ENCODE results near the gene SFXN4. TPM values are rescaled to one million over a fixed set of nuclear protein-coding genes. Genes with fewer than 3 reads are reported as not detected.

SFXN4 gene, protein sequence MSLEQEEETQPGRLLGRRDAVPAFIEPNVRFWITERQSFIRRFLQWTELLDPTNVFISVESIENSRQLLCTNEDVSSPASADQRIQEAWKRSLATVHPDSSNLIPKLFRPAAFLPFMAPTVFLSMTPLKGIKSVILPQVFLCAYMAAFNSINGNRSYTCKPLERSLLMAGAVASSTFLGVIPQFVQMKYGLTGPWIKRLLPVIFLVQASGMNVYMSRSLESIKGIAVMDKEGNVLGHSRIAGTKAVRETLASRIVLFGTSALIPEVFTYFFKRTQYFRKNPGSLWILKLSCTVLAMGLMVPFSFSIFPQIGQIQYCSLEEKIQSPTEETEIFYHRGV
- 10 to 100 TPM; 11.8 to 54.9 (median 18.5) TPM for total RNA-seq
- 10 to 100 TPM; 18.9 to 25.8 TPM for polyA plus RNA-seq
- long read RNA-seq, donor 1, transcript SFXN4-201 (14 exons, 1,363 nt), result major isoform, 54 of 100 reads
- long read RNA-seq, donor 1, partial matches to known transcripts, result 2 of 100 reads
- long read RNA-seq, donor 1, other reads (novel, unspliced or antisense), result 44 of 100 reads
- long read RNA-seq, donor 2, transcript SFXN4-201 (14 exons, 1,363 nt), result major isoform, 10 of 22 reads
- long read RNA-seq, donor 2, partial matches to known transcripts, result 12 of 22 reads
- long read RNA-seq, donor 2, other reads (novel, unspliced or antisense), result 0 of 22 reads
- long read RNA-seq, donor 3, transcript SFXN4-201 (14 exons, 1,363 nt), result major isoform, 13 of 19 reads
- long read RNA-seq, donor 3, partial matches to known transcripts, result 2 of 19 reads
- long read RNA-seq, donor 3, other reads (novel, unspliced or antisense), result 4 of 19 reads

DNA sequence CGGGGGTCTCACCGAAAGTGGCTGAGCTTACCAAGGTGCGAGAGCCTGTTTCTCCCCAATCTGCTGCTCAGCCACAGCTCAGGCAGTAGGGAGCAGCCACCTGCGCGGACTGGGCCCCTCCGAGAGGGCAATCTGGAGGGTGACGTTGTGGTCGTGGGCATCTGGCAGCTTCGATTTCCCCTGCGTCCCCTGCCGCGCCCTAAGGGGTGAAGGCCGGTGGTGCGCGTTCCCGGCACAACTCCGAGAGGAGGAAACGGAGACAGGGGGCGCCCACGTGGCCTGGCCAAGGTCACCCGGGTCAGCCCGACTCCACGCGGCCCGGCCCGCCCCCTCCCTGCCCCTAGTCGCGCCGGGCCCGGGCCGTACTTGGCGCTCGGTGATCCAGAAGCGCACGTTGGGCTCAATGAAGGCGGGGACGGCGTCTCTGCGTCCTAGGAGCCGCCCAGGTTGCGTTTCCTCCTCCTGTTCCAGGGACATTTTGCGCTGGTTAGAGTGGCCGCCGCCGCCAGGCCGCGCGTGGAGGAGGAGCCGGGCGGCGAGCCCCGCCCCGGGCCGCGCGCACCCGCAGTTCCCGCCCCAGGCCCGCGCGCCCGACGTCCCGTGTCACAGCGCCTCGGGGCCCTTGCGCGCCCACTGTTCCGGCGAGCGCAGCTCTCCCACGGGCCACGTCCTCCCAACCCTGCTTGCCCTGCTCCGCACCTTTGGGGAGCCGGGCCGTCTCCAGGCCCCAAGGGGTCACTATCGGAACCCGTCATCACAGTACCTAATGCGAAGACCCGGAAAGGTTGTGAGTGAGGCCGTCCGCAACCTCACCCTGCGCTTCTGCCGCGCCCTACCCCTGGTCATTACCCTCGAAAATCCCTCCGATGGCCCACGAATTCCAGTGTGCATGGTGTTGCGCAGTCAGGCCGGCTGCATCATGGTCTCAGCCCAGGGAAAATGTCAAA, at the start of gene SFXN4:
SFXN4 (minus strand) TSS at position 544 of the 947 bp plus-strand sequence; CDS start at position 477, 67 bp downstream.
- Histone ChIP-seq H3K4me3 (peak within 1 kb of the TSS; percentile 71), H3K36me3 (no peaks in the 10 kb centered on the region), H3K4me1 (ENCODE audit: insufficient read depth) (peaks cover 2% of the 10 kb centered on the region), H3K27me3 (no peaks in the 10 kb centered on the region), H3K27ac (peak within 1 kb of the TSS; percentile 78 to 92), H3K9me3 (no peaks in the 10 kb centered on the region)
- 0 to 1% (median 1%) methylated on average over 54 to 90 of the region's 90 CpGs for WGBS, 3 donors
- DNase-seq, result peak; percentile 76 to 86 (median 79)
- intact Hi-C loops (cut with DNase I), result loop anchor here in 1 of 4 donors (10.0 kb wide), 1 partner anchor 61 kb away; the partner anchor contains the start of gene DENND10
- TF ChIP-seq EP300 (IDR thresholded peaks at IDR 0.05) (no peak), CTCF (IDR thresholded peaks at IDR 0.05) (peak in 1 of 3 donors; percentile 15), POLR2A (IDR thresholded peaks at IDR 0.05) (peak; percentile 76)

GRCh38 chr10:119211625-119212441, 46.3 kb upstream of the SFXN4 start:
- H3K4me1 ChIP-seq (ENCODE audit: insufficient read depth), result peaks cover 11% of the 10 kb centered on the region
- 22 to 35% (median 24%) methylated on average over 12 of the region's 12 CpGs for WGBS, 3 donors
- no peaks in the 10 kb centered on the region for H3K36me3 ChIP-seq
- no peak for TF ChIP-seq CTCF (IDR thresholded peaks at IDR 0.05)
- no peak for TF ChIP-seq POLR2A (IDR thresholded peaks at IDR 0.05)
- no peak for TF ChIP-seq EP300 (IDR thresholded peaks at IDR 0.05)
- intact Hi-C loops (cut with DNase I), result loop anchor here in 1 of 4 donors (10.0 kb wide), 1 partner anchor 73 kb away; no protein-coding TSS in a partner anchor
- no peak overlapping the region for H3K4me3 ChIP-seq
- peak overlapping the region in 1 of 2 donors; percentile 62 for H3K27ac ChIP-seq
- H3K27me3 ChIP-seq, result no peaks in the 10 kb centered on the region
- no peak for DNase-seq
- no peaks in the 10 kb centered on the region for H3K9me3 ChIP-seq

GRCh38 chr10:119211176-119211575, 45.7 kb upstream of the SFXN4 start:
- WGBS, 3 donors, result 6 to 28% (median 14%) methylated on average over 3 of the region's 3 CpGs
- Histone ChIP-seq H3K36me3 (no peaks in the 10 kb centered on the region), H3K4me3 (no peak overlapping the region), H3K27ac (peak overlapping the region in 1 of 2 donors; percentile 62), H3K27me3 (no peaks in the 10 kb centered on the region), H3K4me1 (ENCODE audit: insufficient read depth) (peaks cover 12% of the 10 kb centered on the region), H3K9me3 (no peaks in the 10 kb centered on the region)
- TF ChIP-seq EP300 (IDR thresholded peaks at IDR 0.05) (no peak), POLR2A (IDR thresholded peaks at IDR 0.05) (no peak), CTCF (IDR thresholded peaks at IDR 0.05) (no peak)
- intact Hi-C loops (cut with DNase I), result loop anchor here in 1 of 4 donors (10.0 kb wide), 1 partner anchor 74 kb away; no protein-coding TSS in a partner anchor
- no peak for DNase-seq

Measured in ovary (tissue), 10 donors.